Common myeloid progenitor, CD34-positive (primary cell): Measurements from ENCODE around the gene PPP4R1.

ENCODE experiments used
- CTCF ChIA-PET: fragments of 350-600 bp; sonication (Branson Sonifier 250); formaldehyde crosslinking; loops from one replicate; lab custom pipeline; 2021; ENCODE audit warnings: antibody characterized with exemption; lab: Charles Lee
- POLR2A ChIA-PET: fragments of 350-600 bp; sonication (Branson Sonifier 250); formaldehyde crosslinking; loops from one replicate; lab custom pipeline; 2021; ENCODE audit warnings: antibody characterized with exemption; lab: Charles Lee
- DNase-seq, 3 donors: peaks; one replicate each; pipeline versions ENCODE4 v3.0.0 to v3.0.0-alpha.2; 2013
- H3K27ac ChIP-seq, 2 experiments: 1 replicate in 1 of 2; 2 replicates in 1 of 2; pipeline ENCODE4 v1.7.0; 2013; ENCODE audit warnings: inconsistent platforms in 2 of 2, low read length in 2 of 2, mild to moderate bottlenecking in 2 of 2, low read depth in 1 of 2, moderate library complexity in 1 of 2; ENCODE audit not compliant: severe bottlenecking in 2 of 2, insufficient read depth in 1 of 2, poor library complexity in 1 of 2
- H3K27me3 ChIP-seq, 5 experiments: replicated peaks in 2 of 5; 1 replicate in 3 of 5; 2 replicates in 2 of 5; pipeline versions ENCODE4 v1.6.1 to v1.7.0; 2013; ENCODE audit warnings: low read length in 4 of 5, mild to moderate bottlenecking in 2 of 5, moderate library complexity in 2 of 5, inconsistent platforms in 1 of 5; ENCODE audit not compliant: insufficient read depth in 5 of 5, control insufficient read depth in 4 of 5
- H3K36me3 ChIP-seq, 4 experiments: 1 replicate in 2 of 4; 2 replicates in 2 of 4; pipeline versions ENCODE4 v1.6.1 to v1.7.0; 2013; ENCODE audit warnings: low read length in 3 of 4, control low read depth in 1 of 4, mild to moderate bottlenecking in 1 of 4; ENCODE audit not compliant: control insufficient read depth in 4 of 4, insufficient read depth in 4 of 4
- H3K4me1 ChIP-seq, 4 experiments: 1 replicate in 3 of 4; 2 replicates in 1 of 4; pipeline versions ENCODE4 v1.6.1 to v1.7.1; 2013; ENCODE audit warnings: low read length in 3 of 4, mild to moderate bottlenecking in 3 of 4, control low read depth in 1 of 4, inconsistent platforms in 1 of 4, moderate library complexity in 1 of 4; ENCODE audit not compliant: control insufficient read depth in 4 of 4, insufficient read depth in 4 of 4; ENCODE audit errors: control extremely low read depth in 1 of 4
- H3K4me3 ChIP-seq, 7 experiments: 1 replicate in 4 of 7; 2 replicates in 3 of 7; pipeline versions ENCODE4 v1.5.1 to v1.7.0; 2013; ENCODE audit warnings: mild to moderate bottlenecking in 7 of 7, low read length in 6 of 7, moderate library complexity in 6 of 7, inconsistent platforms in 2 of 7, low read depth in 2 of 7, control low read depth in 1 of 7; ENCODE audit not compliant: insufficient read depth in 4 of 7, control insufficient read depth in 1 of 7; ENCODE audit errors: extremely low read depth in 1 of 7
- H3K9me3 ChIP-seq, 5 experiments: 1 replicate in 4 of 5; 2 replicates in 1 of 5; pipeline versions ENCODE4 v1.6.1 to v1.7.1; 2013; ENCODE audit warnings: low read length in 4 of 5, mild to moderate bottlenecking in 2 of 5, inconsistent platforms in 1 of 5, low read depth in 1 of 5, moderate library complexity in 1 of 5; ENCODE audit not compliant: control insufficient read depth in 4 of 5, insufficient read depth in 2 of 5; ENCODE audit errors: control extremely low read depth in 1 of 5
- WGBS: methylation state at CpG from one replicate; pipeline ENCODE4 v1.1.5; 2013; ENCODE audit not compliant: insufficient coverage; 5-methylcytosine and 5-hydroxymethylcytosine counted together

Gene PPP4R1

GRCh38 chr18:9630444-9630843, 16.1 kb upstream of the PPP4R1 start:
- CTCF ChIA-PET: interaction anchor here (1.0 kb wide), 1 partner anchor 15 kb away, joined by 3 read pairs; no protein-coding TSS in a partner anchor
- WGBS: 91% methylated on average over 7 of the region's 8 CpGs
- Histone ChIP-seq H3K27me3 (no peaks in the 10 kb centered on the region), H3K4me1 (no peaks in the 10 kb centered on the region), H3K36me3 (no peaks in the 10 kb centered on the region), H3K9me3 (peaks cover 0 to under 1% (median 0%) of the 10 kb centered on the region in 5 experiments), H3K4me3 (no peak overlapping the region), H3K27ac (no peak overlapping the region)
- DNase-seq: no peak
- POLR2A ChIA-PET: no interaction called here

GRCh38 chr18:9629709-9630108, 15.3 kb upstream of the PPP4R1 start:
- peak in 2 of 3 donors; percentile 60 to 75 for DNase-seq
- no peaks in the 10 kb centered on the region for H3K4me1 ChIP-seq
- POLR2A ChIA-PET: no interaction called here

DNA sequence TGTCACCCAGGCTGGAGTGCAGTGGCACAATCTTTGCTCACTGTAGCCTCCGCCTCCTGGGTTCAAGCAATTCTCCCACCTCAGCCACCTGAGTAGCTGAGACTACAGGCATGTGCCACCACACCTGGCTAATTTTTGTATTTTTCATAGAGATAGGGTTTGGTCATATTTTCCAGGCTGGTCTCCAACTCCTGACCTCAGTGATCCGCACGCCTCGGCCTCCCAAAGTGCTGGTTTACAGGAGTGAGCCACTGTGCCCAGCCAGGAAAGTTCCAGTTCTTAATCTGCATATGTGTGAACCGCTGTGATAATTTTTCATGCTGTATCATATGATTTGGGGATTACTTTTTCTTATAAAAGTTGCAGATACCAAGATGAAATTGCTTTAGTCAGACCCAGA, 14.6 kb upstream of the PPP4R1 start:
- Histone ChIP-seq H3K4me1 (no peaks in the 10 kb centered on the region), H3K4me3 (no peak overlapping the region), H3K36me3 (no peaks in the 10 kb centered on the region), H3K27me3 (no peaks in the 10 kb centered on the region), H3K27ac (no peak overlapping the region), H3K9me3 (no peaks in the 10 kb centered on the region)
- ChIA-PET CTCF (no interaction called here), POLR2A (no interaction called here)
- DNase-seq: no peak
- 100% methylated on average over 5 of the region's 5 CpGs for WGBS

More at GRCh38 chr18:9629709-9630108, 15.3 kb upstream of the PPP4R1 start:
- 89% methylated on average over 4 of the region's 4 CpGs for WGBS
- Histone ChIP-seq H3K9me3 (no peaks in the 10 kb centered on the region), H3K36me3 (no peaks in the 10 kb centered on the region), H3K27me3 (no peaks in the 10 kb centered on the region), H3K27ac (no peak overlapping the region), H3K4me3 (no peak overlapping the region)
- CTCF ChIA-PET: interaction anchor here (1.0 kb wide), 1 partner anchor 14 kb away, joined by 3 read pairs; no protein-coding TSS in a partner anchor

DNA sequence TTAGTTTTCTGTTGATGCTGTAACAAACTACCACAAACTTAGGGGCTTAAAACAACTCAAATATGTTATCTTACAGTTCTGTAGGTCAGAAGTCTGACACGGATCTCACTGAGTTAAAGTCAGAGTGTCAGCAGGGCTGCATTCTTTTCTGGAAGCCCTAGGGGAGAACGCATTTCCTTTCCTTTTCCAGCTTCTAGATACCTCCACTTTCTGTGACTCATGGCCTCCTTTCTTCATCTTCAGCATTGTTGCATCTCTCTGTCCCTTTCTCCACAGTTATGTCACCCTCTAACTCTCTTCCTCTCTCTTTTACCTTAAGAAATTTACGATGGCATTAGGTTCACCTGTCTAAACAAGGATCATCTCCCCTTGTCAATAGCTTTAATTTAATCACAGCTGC, 13.3 kb upstream of the PPP4R1 start:
- Histone ChIP-seq H3K4me1 (no peaks in the 10 kb centered on the region), H3K27me3 (no peaks in the 10 kb centered on the region), H3K4me3 (no peak overlapping the region), H3K27ac (no peak overlapping the region), H3K9me3 (no peaks in the 10 kb centered on the region), H3K36me3 (no peaks in the 10 kb centered on the region)
- ChIA-PET CTCF (interaction anchor here (1.0 to 1.5 kb wide), 2 partner anchors 11 to 12 kb away, joined by 3 to 9 read pairs; no protein-coding TSS in a partner anchor), POLR2A (interaction anchor here (0.6 kb wide), 1 partner anchor 14 kb away, joined by 3 read pairs; no protein-coding TSS in a partner anchor)
- DNase-seq: no peak
- 100% methylated on average over 3 of the region's 3 CpGs for WGBS

GRCh38 chr18:9619990-9620389, 5.6 kb upstream of the PPP4R1 start:
- Histone ChIP-seq H3K4me3 (no peak overlapping the region), H3K27ac (no peak overlapping the region), H3K27me3 (no peaks in the 10 kb centered on the region), H3K4me1 (peaks cover 3 to 25% (median 16%) of the 10 kb centered on the region in 4 experiments), H3K36me3 (no peaks in the 10 kb centered on the region), H3K9me3 (no peaks in the 10 kb centered on the region)
- 100% methylated on average over 1 of the region's 8 CpGs for WGBS
- DNase-seq: no peak
- ChIA-PET POLR2A (no interaction called here), CTCF (interaction anchor here (0.9 to 1.3 kb wide), 3 partner anchors 19 to 154 kb away, joined by 3 to 4 read pairs (median 3); no protein-coding TSS in a partner anchor)

GRCh38 chr18:9619545-9619944, 5.2 kb upstream of the PPP4R1 start:
- CTCF ChIA-PET: interaction anchor here (0.9 to 1.3 kb wide), 5 partner anchors 14 to 155 kb away, joined by 3 to 5 read pairs (median 3); no protein-coding TSS in a partner anchor
- Histone ChIP-seq H3K9me3 (no peaks in the 10 kb centered on the region), H3K4me1 (peaks cover 3 to 26% (median 17%) of the 10 kb centered on the region in 4 experiments), H3K36me3 (no peaks in the 10 kb centered on the region), H3K4me3 (no peak overlapping the region), H3K27me3 (no peaks in the 10 kb centered on the region), H3K27ac (no peak overlapping the region)
- DNase-seq: peak; percentile 44 to 76 (median 72)
- POLR2A ChIA-PET: no interaction called here
- no CpG with 5 or more reads among the region's 1 CpG for WGBS

- ChIA-PET POLR2A (no interaction called here), CTCF (interaction anchor here (0.7 to 1.3 kb wide), 6 partner anchors 13 to 155 kb away, joined by 3 to 5 read pairs (median 3); no protein-coding TSS in a partner anchor)
- H3K27me3 ChIP-seq: no peaks in the 10 kb centered on the region
- no peaks in the 10 kb centered on the region for H3K36me3 ChIP-seq
- no peaks in the 10 kb centered on the region for H3K9me3 ChIP-seq
- 100% methylated on average over 1 of the region's 3 CpGs for WGBS
- H3K4me1 ChIP-seq: peaks cover 3 to 26% (median 17%) of the 10 kb centered on the region in 4 experiments
- no peak overlapping the region for H3K4me3 ChIP-seq
- H3K27ac ChIP-seq: no peak overlapping the region
- no peak for DNase-seq
Observed at GRCh38 chr18:9619056-9619455, 4.7 kb upstream of the PPP4R1 start.
